ENCODE data around the gene SUSD1.
"Not testable (repeated sequence)": the region's sequence is repeated elsewhere in the genome, so short reads cannot be mapped to it uniquely, and the experiment has no call there.

SUSD1 gene

DNA sequence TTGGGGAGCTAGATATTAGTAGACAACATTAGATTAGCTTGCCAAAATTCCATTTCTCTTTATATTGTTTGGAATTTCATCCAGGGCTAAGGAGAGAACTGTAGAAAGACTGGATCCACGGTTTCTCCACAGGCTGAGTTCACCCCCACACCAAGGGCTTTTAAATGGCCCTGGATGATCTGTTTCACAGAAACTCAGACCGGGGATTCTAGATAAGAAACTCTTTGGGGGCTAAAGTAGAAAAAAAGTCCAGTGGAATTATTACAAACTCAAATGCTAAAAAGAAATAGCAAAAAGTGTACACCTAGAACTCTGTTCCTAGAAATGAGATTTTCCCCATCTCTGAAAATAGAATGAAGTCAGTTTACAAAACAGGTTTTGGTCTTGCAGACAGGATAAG, 80.9 kb downstream of the SUSD1 start:
- DNase-seq = no peak

DNA sequence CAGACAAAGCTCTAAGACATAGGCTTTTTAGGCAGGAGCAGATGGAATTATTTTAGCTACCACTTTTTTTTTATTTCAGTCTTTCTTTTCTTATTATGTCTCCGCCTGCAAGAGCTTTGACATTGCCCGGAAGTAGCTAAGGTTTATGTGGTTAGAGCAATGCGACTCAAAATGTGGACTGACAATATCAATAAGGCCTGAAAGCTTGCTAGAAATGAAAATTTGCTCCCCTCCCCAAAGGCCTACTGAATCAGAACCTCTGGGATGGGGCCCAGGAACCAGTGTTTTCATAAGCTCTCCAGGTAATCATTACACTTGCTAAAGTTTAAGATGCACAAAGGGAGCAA, 81.3 kb downstream of the SUSD1 start:
- no peak for DNase-seq

DNA sequence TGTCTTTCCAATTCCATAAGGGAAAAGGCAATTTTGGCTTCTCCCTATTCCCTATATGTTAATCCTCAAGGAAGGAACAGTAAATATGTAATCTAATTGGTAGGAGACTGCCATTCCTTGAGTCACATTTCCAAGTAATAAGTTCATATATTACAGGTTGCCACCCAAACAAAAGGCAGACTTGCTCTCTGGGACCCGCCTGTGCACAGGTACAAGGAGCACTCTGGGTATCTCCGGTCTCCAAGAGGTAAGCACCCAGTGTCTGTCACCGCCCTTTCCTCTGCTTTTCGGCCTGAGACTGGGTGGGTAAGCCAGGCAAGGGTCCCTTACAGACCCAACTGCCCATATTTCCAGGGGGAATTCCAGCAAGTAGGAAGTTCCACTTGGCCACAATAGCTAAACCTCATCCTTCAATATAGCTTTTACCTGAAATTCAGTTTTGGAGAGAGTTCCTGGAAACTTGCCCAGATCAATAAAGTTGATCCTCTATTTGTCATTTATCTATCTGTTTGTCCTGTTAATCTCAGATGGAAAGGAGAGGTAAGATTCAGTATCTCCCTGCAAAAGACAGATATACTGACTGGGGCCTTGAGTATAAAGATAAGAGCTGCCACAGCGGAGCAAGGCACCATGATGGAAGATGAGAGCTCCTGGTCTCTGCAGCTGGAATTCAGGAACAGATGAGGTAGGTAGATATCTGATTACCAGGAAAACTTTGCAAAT, 81.8 kb downstream of the SUSD1 start:
- DNase-seq = no peak

DNA sequence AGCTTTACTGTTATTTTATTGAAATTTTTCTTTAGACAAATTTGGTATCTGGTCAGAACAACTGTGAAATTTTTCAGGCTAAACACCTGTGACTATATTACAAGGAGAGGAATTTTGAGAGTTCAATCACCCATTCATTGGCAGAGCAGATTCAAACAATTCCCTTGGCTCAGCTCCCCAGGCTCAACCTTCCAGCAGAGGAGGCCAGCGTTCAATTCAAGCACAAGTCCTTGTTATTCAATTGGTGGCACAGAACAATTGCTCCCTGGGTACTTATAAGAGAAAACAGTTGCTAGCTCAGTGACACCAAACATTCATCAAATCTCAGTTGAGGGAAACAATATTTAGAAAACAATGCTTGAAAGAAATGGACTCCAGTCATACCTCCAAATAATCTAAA, 83.3 kb downstream of the SUSD1 start:
- DNase-seq = no peak

DNA sequence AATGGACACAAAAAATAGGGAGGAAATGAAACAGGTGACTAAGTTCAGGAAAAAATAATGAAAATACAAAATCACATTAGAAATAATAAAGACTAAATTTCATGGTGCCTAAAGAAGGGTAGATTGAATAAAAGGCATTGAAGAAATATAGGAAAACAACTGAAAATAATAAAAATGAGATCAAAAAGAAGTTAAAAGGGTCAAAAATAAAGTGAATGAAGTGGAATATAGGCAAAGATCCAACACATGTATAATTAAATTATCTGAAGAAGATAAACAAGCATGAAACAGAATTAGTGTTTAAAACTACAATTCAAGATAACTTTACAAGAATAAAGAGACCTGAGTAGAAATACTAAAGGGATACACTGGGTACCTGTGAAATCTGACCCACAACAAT, 87.6 kb downstream of the SUSD1 start:
- no peak for DNase-seq

DNA sequence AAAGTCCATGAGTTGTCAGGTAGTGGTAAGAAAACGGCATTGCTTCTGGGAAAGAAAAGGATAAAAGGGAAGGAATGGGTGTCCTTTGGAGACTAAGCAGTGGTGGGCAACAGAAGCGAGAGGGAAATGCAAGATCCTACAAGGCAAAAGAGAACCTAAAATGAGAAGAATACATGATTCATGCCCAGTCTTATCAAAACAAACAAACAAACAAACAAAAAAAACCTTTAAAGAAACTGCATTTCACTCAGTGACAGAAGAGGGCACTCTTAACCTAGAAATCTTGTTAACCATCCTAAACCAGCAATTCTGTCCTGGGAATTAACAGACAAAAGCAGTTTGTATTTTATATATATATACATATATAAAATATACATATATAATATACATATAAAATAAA, 88.5 kb downstream of the SUSD1 start:
- DNase-seq = no peak

DNA sequence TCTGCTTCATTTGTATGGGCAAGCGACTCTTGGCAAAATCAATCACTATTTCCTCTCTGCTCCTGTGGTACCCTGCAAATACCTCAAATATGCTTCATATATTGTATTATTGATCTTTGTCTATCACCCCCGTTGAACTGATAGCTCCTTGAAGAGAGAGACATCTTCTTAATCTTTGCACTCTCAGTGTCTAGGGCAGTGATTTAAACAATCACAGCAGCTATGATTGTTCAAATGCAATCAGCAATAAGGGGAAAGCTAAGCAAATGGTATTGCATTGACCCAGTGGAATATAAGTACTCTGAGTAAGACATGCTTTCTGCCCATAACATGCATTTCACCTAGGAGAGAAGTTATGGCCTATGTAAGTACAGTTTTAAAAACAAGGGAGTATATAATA, 90.2 kb downstream of the SUSD1 start:
- no peak for DNase-seq

DNA sequence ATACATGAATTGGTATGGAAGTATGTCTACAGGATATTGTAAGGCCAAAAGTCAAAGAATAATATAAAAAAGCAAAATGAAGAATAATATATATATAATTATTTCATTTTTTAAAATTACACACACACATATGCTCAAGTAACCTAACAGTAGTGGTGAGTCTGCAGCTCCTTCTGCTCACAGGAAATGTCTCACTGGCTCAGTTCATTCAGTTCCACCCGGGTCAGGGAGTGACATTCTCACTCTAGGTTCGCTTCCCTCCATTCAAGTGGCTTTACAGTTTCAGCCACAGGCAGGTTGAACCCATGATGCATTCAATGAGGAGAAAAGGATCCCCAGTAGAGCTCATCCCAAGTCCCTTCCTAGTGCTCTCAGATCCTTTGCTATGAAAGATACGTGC, 90.8 kb downstream of the SUSD1 start:
- no peak for DNase-seq

DNA sequence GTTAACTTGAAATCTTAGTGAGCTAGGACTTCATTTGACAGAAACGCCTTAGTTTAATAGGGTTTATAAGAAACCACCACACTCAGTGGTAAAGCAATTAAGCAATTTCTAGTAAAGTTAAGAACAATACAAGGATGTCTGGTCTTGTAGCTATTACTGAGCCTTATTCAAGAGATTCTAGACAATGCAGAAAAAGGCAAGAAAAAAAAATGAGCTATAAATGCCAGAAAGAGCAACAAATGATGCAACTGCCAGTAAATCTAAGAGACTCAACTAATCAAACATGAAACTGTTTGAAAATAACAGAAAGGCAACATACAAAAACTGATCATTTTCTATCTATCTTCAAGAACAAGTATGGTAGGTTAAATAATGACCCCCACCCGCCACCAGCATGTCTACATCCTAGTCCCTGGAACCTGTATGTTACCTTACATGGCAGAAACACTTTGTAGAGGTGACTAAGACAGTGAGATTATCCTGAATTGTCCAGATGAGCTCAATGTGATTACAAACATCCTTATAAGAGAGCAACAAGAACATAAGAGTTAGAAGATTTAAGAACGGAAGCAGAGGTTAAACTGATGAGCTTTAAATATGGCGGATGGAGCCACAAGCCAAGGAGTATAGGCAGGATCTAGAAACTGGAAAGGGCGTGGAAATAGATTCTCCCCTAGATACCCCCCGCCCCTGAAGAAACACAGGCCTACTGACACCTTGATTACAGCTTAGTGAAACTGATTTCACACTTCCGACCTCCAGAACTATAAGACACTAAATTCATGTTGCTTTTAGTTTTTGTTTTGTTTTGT, 93.0 kb downstream of the SUSD1 start:
- DNase-seq = no peak

DNA sequence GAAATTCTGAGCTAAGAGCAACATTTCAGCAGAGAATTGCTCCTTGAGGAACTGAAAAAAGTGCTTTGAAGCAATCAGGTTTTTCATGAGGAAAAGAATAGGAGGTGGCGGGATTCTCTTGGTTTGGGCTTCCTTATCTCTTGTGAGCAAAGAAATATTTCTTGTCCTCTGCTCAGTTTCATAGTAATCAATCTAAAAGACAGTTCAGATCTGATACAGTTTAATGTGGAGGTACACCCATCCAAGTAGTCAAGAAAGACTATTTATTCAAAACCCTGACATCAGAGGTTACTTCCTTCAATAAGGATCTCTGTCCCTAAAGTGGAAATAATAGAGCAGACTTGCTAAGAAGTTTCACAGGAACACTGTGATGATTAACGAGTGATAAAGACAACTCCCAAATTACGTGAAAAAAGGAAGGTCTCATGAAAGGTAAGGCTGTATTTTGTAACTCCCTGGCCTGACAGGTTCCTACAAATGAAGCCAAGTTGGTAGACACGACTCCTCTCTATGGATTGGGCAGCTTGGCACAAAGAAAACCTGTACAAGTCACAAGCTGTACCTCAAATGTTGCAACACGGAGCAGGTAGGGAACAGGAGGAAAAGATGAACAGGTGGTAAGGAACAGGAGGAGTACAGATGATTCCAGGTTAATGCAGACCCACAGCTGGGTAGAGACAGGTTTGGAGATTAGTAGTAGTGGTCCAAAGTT, 94.1 kb downstream of the SUSD1 start:
- no peak for DNase-seq

DNA sequence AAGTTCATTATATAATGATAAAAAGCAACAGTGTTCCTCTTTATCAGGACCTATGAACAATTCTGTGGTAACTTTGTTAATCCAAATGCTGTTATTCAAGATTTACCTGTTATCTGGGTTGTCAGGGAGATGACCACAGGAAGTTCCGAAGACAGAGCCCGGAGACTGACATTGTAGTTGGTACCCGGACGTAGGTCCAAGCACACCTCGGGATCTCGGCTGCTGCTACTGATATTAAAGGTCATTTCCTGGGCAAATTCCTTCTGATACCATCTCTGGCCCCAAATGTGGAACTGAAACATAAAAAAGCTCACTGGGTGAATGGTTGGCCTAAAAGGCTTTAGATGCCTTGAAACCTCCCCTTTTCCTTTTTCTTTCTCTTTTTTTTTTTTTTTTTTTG, 96.7 kb downstream of the SUSD1 start:
- no peak for DNase-seq

DNA sequence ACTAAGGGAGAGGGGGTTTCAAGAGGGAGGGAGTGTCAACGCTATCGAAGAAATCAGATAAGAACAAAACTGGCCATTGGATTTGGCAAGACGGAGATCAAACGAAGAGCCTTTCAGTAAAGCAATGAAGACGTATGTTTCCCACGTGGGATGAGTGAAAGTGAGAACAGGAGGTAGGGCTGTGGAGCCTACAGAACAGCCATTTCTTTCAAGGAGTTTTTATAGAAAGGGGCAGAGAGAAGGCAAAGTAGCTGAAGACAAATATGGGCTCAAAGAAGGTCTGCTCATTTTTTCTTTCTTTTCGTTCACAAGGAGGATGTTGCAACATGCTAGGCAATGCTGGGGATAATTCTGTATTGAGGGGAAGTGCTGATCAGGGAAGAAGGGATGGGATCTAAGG, 98.3 kb downstream of the SUSD1 start:
- no peak for DNase-seq

DNA sequence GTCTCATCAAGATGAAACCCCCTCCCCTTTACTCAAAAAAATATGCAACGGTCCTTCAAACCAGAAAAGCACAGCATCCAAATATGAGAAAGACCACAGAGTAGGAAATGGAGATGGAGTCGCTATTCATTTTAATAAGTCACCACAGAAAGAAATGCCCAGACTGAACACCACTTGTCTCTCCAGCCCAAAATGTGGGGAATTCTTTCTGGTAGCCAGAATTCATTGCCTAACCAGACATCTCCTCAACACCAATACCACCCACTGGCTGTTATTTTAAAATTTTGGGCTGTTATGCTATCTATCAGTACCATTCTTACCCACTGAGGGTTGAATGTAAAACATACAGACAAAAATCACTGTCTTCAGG, 100.1 kb downstream of the SUSD1 start:
- DNase-seq = no peak

DNA sequence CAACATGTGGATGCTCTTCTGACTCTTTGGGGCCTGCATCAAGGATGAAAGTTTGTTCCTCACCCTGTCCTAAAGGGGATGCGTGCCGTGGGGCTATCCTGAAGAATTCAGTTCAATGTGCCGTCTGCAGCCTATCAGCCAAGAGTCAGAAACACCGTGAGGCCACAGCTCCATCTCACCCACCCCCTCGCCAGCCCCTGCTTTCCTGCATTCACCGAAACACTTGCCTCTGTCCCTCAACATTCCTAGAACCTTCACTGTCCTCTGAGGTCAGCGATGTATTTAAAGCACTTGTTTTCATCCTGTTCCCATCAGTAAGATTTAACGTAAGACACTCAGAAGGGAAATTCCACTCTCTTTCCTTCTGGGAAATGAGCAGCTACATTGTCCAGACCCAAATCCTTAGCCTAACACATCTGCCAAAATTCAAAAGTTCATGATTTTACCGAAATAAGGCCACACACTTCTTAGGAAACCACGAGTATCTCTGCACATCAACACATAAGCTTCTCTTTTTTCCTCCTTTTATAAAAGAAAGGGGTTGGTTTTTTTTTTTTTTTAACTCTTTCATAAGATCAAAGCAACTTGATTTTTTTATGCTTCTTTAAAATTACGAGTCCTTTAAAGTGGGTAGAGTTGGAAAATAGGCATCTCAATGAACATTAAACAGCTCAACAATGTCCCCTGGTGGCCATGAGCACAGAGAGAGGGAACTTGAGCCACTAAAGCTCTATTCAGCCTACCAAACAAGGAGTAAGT, 100.7 kb downstream of the SUSD1 start:
- DNase-seq = no peak

DNA sequence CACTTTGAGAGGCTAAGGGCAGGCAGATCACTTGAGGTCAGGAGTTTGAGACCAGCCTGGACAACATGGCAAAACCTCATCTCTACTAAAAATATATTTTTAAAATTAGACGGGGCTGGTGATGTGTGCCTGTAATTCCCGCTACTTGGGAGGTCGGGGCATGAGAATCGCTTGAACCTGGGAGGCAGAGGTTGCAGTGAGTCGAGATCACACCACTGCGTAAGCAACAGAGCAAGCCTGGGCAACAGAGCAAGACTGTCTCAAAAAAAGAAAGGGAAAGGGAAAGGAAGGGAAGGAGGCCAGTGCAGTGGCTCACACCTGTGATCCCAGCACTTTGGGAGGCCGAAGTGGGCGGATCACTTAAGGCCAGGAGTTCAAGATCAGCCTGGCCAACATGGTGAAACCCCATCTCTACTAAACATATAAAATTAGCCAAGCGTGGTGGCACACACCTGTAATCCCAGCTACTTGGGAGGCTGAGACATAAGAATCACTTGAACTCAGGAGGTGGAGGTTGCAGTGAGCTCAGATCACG, 101.4 kb downstream of the SUSD1 start:
- not testable (repeated sequence) for DNase-seq

DNA sequence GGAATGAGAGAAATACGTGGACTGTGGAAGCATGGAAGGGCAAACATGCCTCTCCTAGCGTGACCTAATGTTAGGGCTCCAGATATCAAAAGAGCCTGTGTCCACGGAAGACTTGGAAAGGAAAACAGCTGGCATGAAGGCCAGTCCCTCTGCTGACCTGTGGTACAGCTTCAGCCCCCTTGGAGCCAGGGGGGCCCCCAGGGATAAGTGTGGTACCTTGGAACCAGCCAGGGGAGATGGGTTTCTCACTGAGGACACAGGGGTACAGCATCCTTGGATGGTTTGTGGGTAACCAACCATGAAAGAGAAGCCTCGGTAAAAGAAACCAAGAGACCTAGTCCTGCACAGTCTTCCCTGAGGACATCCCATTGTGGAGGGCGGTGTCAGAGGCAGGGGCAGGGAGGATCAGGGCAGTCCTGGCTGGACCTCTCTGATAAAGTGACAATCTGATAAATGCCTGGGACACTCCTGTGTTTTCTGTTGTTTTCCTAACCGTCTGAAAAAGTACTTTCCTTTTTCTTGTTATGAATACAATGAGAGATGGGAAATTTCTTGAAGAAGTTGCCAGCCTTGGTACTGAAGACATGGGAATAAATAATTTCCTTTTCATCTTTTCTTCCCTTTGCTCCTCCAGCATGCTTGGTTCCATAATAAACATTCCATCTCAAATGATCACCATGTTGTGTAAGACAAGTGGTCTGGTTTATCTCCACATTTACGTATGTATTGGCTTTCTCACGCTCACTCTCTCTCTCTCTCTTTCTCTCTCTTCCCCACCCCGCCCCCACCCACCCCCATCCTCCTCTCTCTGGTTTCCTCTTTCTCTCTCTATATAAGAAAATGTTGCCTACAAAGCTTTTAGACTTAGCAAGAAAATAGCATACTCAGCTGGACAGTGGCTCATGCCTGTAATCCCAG, 102.1 kb downstream of the SUSD1 start:
- no peak for DNase-seq

DNA sequence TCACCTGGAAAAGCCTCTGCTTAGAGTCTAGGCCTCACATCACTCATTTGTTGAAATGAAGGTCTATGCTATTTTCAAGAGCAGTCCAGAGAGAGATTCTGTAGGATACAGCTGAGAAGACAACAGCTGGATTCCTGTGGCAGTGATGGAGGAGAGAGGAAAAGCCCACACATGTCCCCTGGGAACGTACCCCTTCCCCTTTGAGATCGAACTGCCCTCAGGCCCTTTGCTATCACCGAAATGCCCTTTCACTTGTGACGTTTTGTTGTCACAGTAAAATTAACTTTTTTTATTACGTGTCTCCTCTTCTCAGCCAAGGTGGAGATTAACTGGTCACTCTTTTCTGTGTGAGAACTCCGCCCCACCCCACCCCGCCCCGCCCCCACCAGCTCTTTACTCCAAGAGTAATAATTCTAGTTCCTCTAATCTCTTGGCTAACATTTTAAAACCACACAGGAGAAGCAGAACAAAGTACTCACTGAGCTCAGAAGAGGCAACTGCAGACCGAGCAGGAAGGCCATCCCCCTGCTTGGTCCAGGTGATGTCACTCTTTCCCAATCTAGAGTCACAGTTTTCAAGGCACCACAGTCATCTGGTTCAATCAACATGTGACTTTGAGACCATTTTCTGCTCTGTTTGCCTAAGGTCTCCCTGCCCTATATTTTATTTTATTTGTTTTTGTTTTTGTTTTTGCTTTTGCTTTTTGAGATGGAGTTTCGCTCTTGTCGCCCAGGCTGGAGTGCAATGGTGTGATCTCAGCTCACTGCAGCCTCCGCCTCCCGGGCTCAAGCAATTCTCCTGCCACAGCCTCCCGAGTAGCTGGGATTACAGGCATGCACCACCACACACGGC, 105.6 kb downstream of the SUSD1 start:
- no peak for DNase-seq

DNA sequence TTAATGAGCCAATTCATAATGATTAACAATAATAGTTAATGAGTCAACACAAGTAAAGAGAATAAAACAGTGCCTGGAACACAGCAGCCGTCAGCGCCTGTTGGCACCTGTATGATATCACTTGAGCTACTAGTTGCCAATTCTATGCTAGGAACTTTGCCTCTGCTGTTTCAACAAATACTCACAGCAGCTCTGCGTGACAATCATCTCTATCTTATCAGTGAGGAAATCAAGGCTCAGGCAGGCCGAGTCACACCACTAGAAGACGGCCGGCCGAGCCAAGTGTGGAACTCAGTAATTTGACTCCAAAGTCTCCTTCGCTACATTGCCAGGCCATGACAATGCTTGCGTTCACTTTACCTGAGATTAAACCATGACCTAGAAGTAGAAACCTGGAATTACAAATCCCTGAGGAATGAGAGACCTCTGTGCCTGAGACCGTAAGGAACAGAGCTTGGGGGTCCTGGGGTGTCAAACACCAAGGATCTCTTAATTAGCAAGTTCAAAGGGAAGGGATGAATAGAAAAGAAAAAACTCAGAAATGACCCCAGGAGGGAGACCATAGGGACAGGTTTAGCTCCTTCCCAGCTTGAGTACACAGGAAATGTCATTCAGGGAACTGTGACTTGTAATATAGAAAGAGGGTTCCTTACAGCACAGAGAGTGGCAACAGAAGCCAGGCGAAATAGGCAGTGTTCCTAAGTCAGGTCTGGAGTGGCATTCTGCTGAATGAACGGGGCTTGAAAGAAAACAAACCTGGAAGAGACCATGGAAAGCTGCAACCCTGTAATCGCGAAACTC, 109.1 kb downstream of the SUSD1 start:
- DNase-seq = no peak

DNA sequence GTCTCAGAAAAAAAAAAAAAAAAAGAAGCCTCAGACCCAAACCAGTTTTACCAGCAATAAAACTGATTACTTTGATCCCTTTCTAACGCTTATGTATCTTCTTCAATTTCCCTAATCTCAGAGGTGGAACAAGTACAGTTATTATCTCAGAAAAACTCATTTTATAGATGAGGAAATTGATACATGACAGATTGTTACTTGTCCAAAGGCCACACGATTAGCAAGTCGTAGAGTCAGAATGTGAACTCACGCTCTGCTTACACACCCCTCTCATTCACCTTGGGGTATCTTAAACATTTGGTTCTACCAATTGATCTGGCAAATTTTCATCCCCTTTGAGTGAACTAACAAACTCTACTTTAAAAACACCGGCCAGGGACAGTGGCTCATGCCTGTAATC, 110.2 kb downstream of the SUSD1 start:
- no peak for DNase-seq

DNA sequence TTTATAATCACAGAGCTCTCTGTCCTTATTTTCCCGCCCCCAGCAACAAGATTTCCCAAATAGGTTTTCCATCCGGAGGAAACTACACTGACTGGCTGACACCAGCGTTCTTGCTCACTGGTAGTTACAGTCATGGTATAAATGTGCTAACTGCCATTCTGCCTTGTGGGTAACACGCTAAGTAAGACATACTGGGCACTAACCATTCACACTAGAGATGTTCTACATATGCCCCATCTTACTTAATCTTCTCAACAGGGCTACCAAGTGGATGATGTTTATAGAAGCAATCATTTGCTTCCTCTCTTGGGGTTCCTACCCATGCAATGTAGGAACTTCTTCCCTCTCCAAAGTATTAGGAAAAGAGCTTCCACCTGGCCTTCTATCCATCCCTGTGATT, 111.5 kb downstream of the SUSD1 start:
- no peak for DNase-seq

Data from NCI-H526 treated with DMSO at 0.1 percent for 48 hours (cell line).